Measurements from ENCODE around the gene CHERP. TPM values are rescaled to one million over a fixed set of nuclear protein-coding genes. Genes with fewer than 3 reads are reported as not detected.

Gene CHERP
- total RNA-seq, 1 experiment from 2014 or later = 101 TPM

DNA sequence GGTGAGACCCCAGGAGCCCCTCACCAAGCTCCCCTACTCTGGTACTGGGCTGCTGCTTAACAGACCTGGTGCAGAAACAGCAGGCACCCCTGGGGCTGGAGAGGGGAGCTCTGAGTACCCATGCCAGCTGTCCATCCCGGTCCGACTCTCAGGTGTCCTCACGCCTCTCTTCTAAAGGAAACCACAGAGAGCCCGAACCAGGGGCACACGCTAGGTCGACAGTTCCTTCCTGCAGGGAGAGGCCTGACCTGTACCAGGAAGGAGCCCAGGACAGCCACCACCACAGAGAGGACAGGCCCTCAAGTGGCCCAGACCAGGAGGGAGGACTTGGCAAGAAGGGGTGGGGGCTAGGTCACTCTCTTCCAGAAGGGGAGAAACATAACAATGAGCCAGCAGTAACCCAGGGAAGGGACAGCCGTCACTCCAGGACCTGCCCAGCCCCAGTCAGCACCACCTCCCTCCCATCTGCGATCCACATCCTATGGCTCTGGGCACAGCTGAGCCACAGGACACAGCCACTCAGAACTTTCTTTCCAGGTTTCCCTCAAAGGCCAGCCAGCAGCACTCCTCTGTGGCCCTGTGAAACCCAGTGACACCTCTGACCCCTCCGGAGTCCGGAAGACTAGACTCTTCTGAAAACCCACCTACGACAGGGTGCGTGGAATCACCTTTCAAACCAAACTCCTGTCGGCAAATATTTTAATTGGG lies 43.0 kb upstream of the CHERP start:
- Histone ChIP-seq H3K23ac (ENCODE audit: insufficient read length, low read depth, low read length) (no peak overlapping the region), H2BK120ac (ENCODE audit: low read depth, low read length, poor library complexity, severe bottlenecking) (no peak overlapping the region), H3K4me1 (ENCODE audit: insufficient read depth, low read length) (peaks cover 13% of the 10 kb centered on the region), H3K23me2 (ENCODE audit: insufficient read length, low read depth, low read length, poor library complexity, severe bottlenecking) (no peaks in the 10 kb centered on the region), H3K79me2 (ENCODE audit: insufficient read depth, low read length) (peaks cover 15% of the 10 kb centered on the region; the same call in 1 of the 2 replicates), H3K79me1 (ENCODE audit: insufficient read depth, low read depth, low read length, poor library complexity, severe bottlenecking) (peaks cover 12% of the 10 kb centered on the region), H3K18ac (ENCODE audit: insufficient read length, low read depth, low read length) (no peak overlapping the region), H3K4me2 (ENCODE audit: insufficient read depth, insufficient read length, low read length) (peak overlapping the region; percentile 70), H3K9me3 (ENCODE audit: control insufficient read depth, low read depth, low read length) (no peaks in the 10 kb centered on the region), H2BK5ac (ENCODE audit: insufficient read length, low read length) (no peak overlapping the region), H3K4ac (ENCODE audit: low read depth, low read length) (no peak overlapping the region), H2AFZ (ENCODE audit: low read length) (no peak overlapping the region), H4K20me1 (ENCODE audit: control insufficient read depth, insufficient read depth, insufficient read length) (no peaks in the 10 kb centered on the region), H4K5ac (ENCODE audit: insufficient read length, low read depth, low read length) (no peak overlapping the region), H4K8ac (replicated peaks; ENCODE audit: insufficient read length, low read depth, low read length) (no peak overlapping the region), H4K91ac (ENCODE audit: insufficient read length, low read depth, low read length) (no peak overlapping the region), H3T11ph (ENCODE audit: low read length) (no peak overlapping the region), H2BK12ac (ENCODE audit: insufficient read length, low read depth, low read length) (no peak overlapping the region), H2AK5ac (ENCODE audit: insufficient read length, low read length) (no peak overlapping the region), H3K56ac (ENCODE audit: insufficient read length, low read depth, low read length) (no peak overlapping the region), H3K27me3 (ENCODE audit: insufficient read depth, low read length) (no peaks in the 10 kb centered on the region), H2BK15ac (ENCODE audit: low read depth, low read length) (no peak overlapping the region), H3K14ac (ENCODE audit: insufficient read depth, low read length) (no peak overlapping the region; the same call in 1 of the 2 replicates), H3K27ac (ENCODE audit: insufficient read length, low read depth, low read length) (no peak overlapping the region), H2BK20ac (ENCODE audit: low read depth, low read length, poor library complexity, severe bottlenecking) (no peak overlapping the region), H3K9ac (ENCODE audit: extremely low read depth, insufficient read length, low read length) (no peak overlapping the region)
- Mint-ChIP-seq H3K27me3 (ENCODE audit: low read depth) (no peaks in the 10 kb centered on the region), H3K9me3 (no peaks in the 10 kb centered on the region), H3K36me3 (ENCODE audit: insufficient read depth in 1 of 3, low read depth in 3 of 3) (no peaks in the 10 kb centered on the region), H3K4me3 (peak overlapping the region; percentile 14 to 40; a peak in 2 of 5 replicates), H3K4me1 (peaks cover 52 to 67% of the 10 kb centered on the region in 2 experiments), H3K27ac (peak overlapping the region; percentile 48 to 91 (median 84); a peak in 5 of 7 replicates)
- no peak for DNase-seq
- TF ChIP-seq, protein P1, sequence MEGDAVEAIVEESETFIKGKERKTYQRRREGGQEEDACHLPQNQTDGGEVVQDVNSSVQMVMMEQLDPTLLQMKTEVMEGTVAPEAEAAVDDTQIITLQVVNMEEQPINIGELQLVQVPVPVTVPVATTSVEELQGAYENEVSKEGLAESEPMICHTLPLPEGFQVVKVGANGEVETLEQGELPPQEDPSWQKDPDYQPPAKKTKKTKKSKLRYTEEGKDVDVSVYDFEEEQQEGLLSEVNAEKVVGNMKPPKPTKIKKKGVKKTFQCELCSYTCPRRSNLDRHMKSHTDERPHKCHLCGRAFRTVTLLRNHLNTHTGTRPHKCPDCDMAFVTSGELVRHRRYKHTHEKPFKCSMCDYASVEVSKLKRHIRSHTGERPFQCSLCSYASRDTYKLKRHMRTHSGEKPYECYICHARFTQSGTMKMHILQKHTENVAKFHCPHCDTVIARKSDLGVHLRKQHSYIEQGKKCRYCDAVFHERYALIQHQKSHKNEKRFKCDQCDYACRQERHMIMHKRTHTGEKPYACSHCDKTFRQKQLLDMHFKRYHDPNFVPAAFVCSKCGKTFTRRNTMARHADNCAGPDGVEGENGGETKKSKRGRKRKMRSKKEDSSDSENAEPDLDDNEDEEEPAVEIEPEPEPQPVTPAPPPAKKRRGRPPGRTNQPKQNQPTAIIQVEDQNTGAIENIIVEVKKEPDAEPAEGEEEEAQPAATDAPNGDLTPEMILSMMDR (conservative IDR thresholded peaks at IDR 0.05) = no peak
- WGBS (ENCODE audit: extremely low coverage, insufficient read length, low lambda C conversion rate) = no CpG with 5 or more reads among the region's 13 CpGs

Measured in H9 (cell line).